Endothelial cell (in vitro differentiated cells): ENCODE results near the gene PTCD2. TPM values are rescaled to one million over a fixed set of nuclear protein-coding genes. Genes with fewer than 3 reads are reported as not detected.

Source experiments
- DNase-seq: peaks from one replicate; pipeline ENCODE4 v3.0.0; 2021; ENCODE audit warnings: low spot score
- H3K27ac Mint-ChIP-seq: one replicate; pipeline ENCODE4 v1.8.0; 2021; ENCODE audit warnings: mixed read lengths, inconsistent platforms; ENCODE audit not compliant: unreplicated experiment
- H3K27me3 Mint-ChIP-seq: one replicate; pipeline ENCODE4 v1.8.0; 2021; ENCODE audit warnings: mild to moderate bottlenecking, moderate library complexity, mixed read lengths, inconsistent platforms; ENCODE audit not compliant: unreplicated experiment
- H3K36me3 Mint-ChIP-seq: one replicate; pipeline ENCODE4 v1.8.0; 2021; ENCODE audit warnings: mild to moderate bottlenecking, low read depth, mixed read lengths, inconsistent platforms; ENCODE audit not compliant: unreplicated experiment
- H3K4me1 Mint-ChIP-seq: one replicate; pipeline ENCODE4 v1.8.0; 2021; ENCODE audit warnings: mild to moderate bottlenecking, mixed read lengths, inconsistent platforms; ENCODE audit not compliant: unreplicated experiment
- H3K4me3 Mint-ChIP-seq: one replicate; pipeline ENCODE4 v1.8.0; 2021; ENCODE audit warnings: mild to moderate bottlenecking, mixed read lengths, inconsistent platforms; ENCODE audit not compliant: unreplicated experiment
- H3K9me3 Mint-ChIP-seq: one replicate; pipeline ENCODE4 v1.8.0; 2021; ENCODE audit warnings: mixed read lengths, inconsistent platforms; ENCODE audit not compliant: unreplicated experiment
- CTCF ChIP-seq: fragments of 200-600 bp; sonication (generic); IDR thresholded peaks from one replicate; pipeline ENCODE4 v1.5.0; 2021; ENCODE audit warnings: antibody characterized with exemption; ENCODE audit not compliant: unreplicated experiment
- long read RNA-seq: library from polyadenylated mRNA; unstranded; transcript quantifications from one replicate; pipeline ENCODE4 v2.0.0, GENCODE V29; 2020; ENCODE audit not compliant: unreplicated experiment
- total RNA-seq: library from RNA; stranded (reverse); fragmentation: NEBNext Ultra II Directional; extraction: Animal tissue kit (Norgen Biotek cat#: 25700); gene quantifications from one replicate; pipeline ENCODE4 v1.2.1, GENCODE V29; 2021; ENCODE audit not compliant: unreplicated experiment

Gene PTCD2
- total RNA-seq: 7.5 TPM
- long read RNA-seq, full-length matches to known transcripts: 4 of 6 reads
- long read RNA-seq, partial matches to known transcripts: 0 of 6 reads
- long read RNA-seq, other reads (novel, unspliced or antisense): 2 of 6 reads

GRCh38 chr5:72319976-72320752, at the start of gene PTCD2, which contains the start of gene MRPS27:
PTCD2 (plus strand) TSS chr5:72320373; CDS start chr5:72320383, 10 bp downstream.
MRPS27 (minus strand) TSS chr5:72320240; CDS start chr5:72320221, 19 bp downstream.
- H3K9me3 Mint-ChIP-seq: no peaks in the 10 kb centered on the region
- peak within 1 kb of the TSS; percentile 58 for H3K27ac Mint-ChIP-seq
- peak; percentile 91 for DNase-seq
- H3K4me1 Mint-ChIP-seq: peaks cover 6% of the 10 kb centered on the region
- H3K27me3 Mint-ChIP-seq: no peaks in the 10 kb centered on the region
- peaks cover 9% of the 10 kb centered on the region for H3K36me3 Mint-ChIP-seq
- H3K4me3 Mint-ChIP-seq: peak within 1 kb of the TSS; percentile 98
- TF ChIP-seq CTCF: no peak

GRCh38 chr5:72271702-72272101, 48.5 kb upstream of the PTCD2 start:
- H3K4me3 Mint-ChIP-seq: no peak overlapping the region
- H3K36me3 Mint-ChIP-seq: peaks cover 5% of the 10 kb centered on the region
- no peak for DNase-seq
- H3K27me3 Mint-ChIP-seq: no peaks in the 10 kb centered on the region
- peaks cover 7% of the 10 kb centered on the region for H3K4me1 Mint-ChIP-seq
- TF ChIP-seq CTCF: no peak
- no peak overlapping the region for H3K27ac Mint-ChIP-seq
- H3K9me3 Mint-ChIP-seq: no peaks in the 10 kb centered on the region

- H3K27ac Mint-ChIP-seq: no peak overlapping the region
- TF ChIP-seq CTCF: no peak
- H3K4me1 Mint-ChIP-seq: peaks cover 7% of the 10 kb centered on the region
- no peaks in the 10 kb centered on the region for H3K27me3 Mint-ChIP-seq
- H3K36me3 Mint-ChIP-seq: peaks cover 8% of the 10 kb centered on the region
- no peaks in the 10 kb centered on the region for H3K9me3 Mint-ChIP-seq
- H3K4me3 Mint-ChIP-seq: no peak overlapping the region
- no peak for DNase-seq
Observed at GRCh38 chr5:72272398-72272797, 47.8 kb upstream of the PTCD2 start.

- peaks cover 15% of the 10 kb centered on the region for H3K36me3 Mint-ChIP-seq
- no peak for TF ChIP-seq CTCF
Observed at GRCh38 chr5:72273547-72273946, 46.6 kb upstream of the PTCD2 start.

GRCh38 chr5:72276219-72276752, 43.9 kb upstream of the PTCD2 start:
- no peak overlapping the region for H3K27ac Mint-ChIP-seq
- no peaks in the 10 kb centered on the region for H3K27me3 Mint-ChIP-seq
- H3K36me3 Mint-ChIP-seq: peaks cover 16% of the 10 kb centered on the region
- DNase-seq: no peak
- TF ChIP-seq CTCF: no peak
- peaks cover 7% of the 10 kb centered on the region for H3K4me1 Mint-ChIP-seq
- H3K9me3 Mint-ChIP-seq: no peaks in the 10 kb centered on the region
- no peak overlapping the region for H3K4me3 Mint-ChIP-seq

More at GRCh38 chr5:72273547-72273946, 46.6 kb upstream of the PTCD2 start:
- no peak for DNase-seq
- Mint-ChIP-seq H3K4me3 (no peak overlapping the region), H3K4me1 (peaks cover 7% of the 10 kb centered on the region), H3K27me3 (no peaks in the 10 kb centered on the region), H3K27ac (no peak overlapping the region), H3K9me3 (no peaks in the 10 kb centered on the region)
